ENCODE data around the gene GATA6. TPM values are rescaled to one million over a fixed set of nuclear protein-coding genes. Genes with fewer than 3 reads are reported as not detected.

The GATA6 gene
- total and polyA plus RNA-seq, 2 of the 8 experiments (the other 6 are each of a cell fraction or from before 2014, with no cell fraction given), result 0.09 TPM; not detected in 1

GRCh38 chr18:22165049-22165602 is 4.3 kb upstream of the GATA6 start (continued):
- TF ChIP-seq CHD7 (IDR thresholded peaks at IDR 0.05; ENCODE audit: insufficient replicate concordance, low read length), result no peak
- no peak for TF ChIP-seq TAF7 (optimal IDR thresholded peaks at IDR 0.05; ENCODE audit: borderline replicate concordance, low read depth, low read length)
- TF ChIP-seq RFX5 (IDR thresholded peaks at IDR 0.05; ENCODE audit: borderline replicate concordance, low read depth, low read length), result no peak
- TF ChIP-seq ATF3 (IDR thresholded peaks at IDR 0.05; ENCODE audit: insufficient read depth, low read depth, low read length), result no peak
- no peak for TF ChIP-seq EP300 (IDR thresholded peaks at IDR 0.05; ENCODE audit: borderline replicate concordance in 1 of 2, low read depth in 2 of 2, low read length in 2 of 2)
- TF ChIP-seq SP4 (IDR thresholded peaks at IDR 0.05; ENCODE audit: low read length), result no peak
- TF ChIP-seq JUN (IDR thresholded peaks at IDR 0.05; ENCODE audit: low read depth, low read length), result no peak
- no peak for TF ChIP-seq FOSL1 (IDR thresholded peaks at IDR 0.05; ENCODE audit: insufficient read depth, low read depth, low read length)
- TF ChIP-seq TBP (IDR thresholded peaks at IDR 0.05; ENCODE audit: low read depth, low read length), result no peak
